NB4 (cell line): ENCODE results near the gene EPS8L1.
"Not testable (repeated sequence)": the region's sequence is repeated elsewhere in the genome, so short reads cannot be mapped to it uniquely, and the experiment has no call there.

Experiments used
- DNase-seq: peaks from one replicate; pipeline ENCODE4 v3.0.0; 2010; ENCODE audit warnings: low read depth
- H3K4me3 ChIP-seq: one replicate; pipeline ENCODE4 v1.5.1; 2011; ENCODE audit warnings: mild to moderate bottlenecking, low read depth, low read length, moderate library complexity
- CTCF ChIP-seq: IDR thresholded peaks from one replicate; pipeline ENCODE4 v1.5.1; 2012; ENCODE audit warnings: low read depth, low read length
- MAX ChIP-seq: IDR thresholded peaks from 2 replicates; pipeline ENCODE4 v1.6.1; 2011; ENCODE audit warnings: low read depth, low read length
- MYC ChIP-seq: IDR thresholded peaks from 2 replicates; pipeline ENCODE4 v1.6.1; 2011; ENCODE audit warnings: low read depth, low read length
- POLR2A ChIP-seq: IDR thresholded peaks from 2 replicates; pipeline ENCODE4 v1.6.1; 2011; ENCODE audit warnings: mild to moderate bottlenecking; ENCODE audit not compliant: insufficient read length; ENCODE audit errors: extremely low read depth

The EPS8L1 gene

GRCh38 chr19:55034751-55035150 lies 40.9 kb upstream of the EPS8L1 start:
- TF ChIP-seq MYC (no peak), POLR2A (no peak), MAX (no peak), CTCF (no peak)
- no peak for DNase-seq
- no peak overlapping the region for H3K4me3 ChIP-seq

- DNase-seq = no peak
- TF ChIP-seq MYC (no peak), MAX (no peak), POLR2A (no peak), CTCF (no peak)
- no peak overlapping the region for H3K4me3 ChIP-seq
These were observed 39.6 kb upstream of the EPS8L1 start for GRCh38 chr19:55036058-55036457.

GRCh38 chr19:55037603-55038002 lies 38.1 kb upstream of the EPS8L1 start:
- H3K4me3 ChIP-seq, DNase-seq: not testable (repeated sequence)

- not testable (repeated sequence) for H3K4me3 ChIP-seq, DNase-seq
These were observed 35.0 kb upstream of the EPS8L1 start for GRCh38 chr19:55040654-55041053.

- H3K4me3 ChIP-seq = no peak overlapping the region
- DNase-seq = no peak
- TF ChIP-seq MAX = no peak
- TF ChIP-seq CTCF = no peak
- TF ChIP-seq MYC = no peak
- TF ChIP-seq POLR2A = no peak
These were observed 34.4 kb upstream of the EPS8L1 start for GRCh38 chr19:55041244-55041626.

GRCh38 chr19:55041627-55042343 lies 33.9 kb upstream of the EPS8L1 start:
- TF ChIP-seq CTCF (no peak), MAX (no peak), MYC (no peak), POLR2A (no peak)
- no peak for DNase-seq
- no peak overlapping the region for H3K4me3 ChIP-seq

GRCh38 chr19:55042344-55042678 lies 33.4 kb upstream of the EPS8L1 start:
- TF ChIP-seq MYC (no peak), MAX (no peak)
- no peak overlapping the region for H3K4me3 ChIP-seq
- DNase-seq = no peak
